ENCODE data around the gene NDUFS1.
"Not testable (repeated sequence)": the region's sequence is repeated elsewhere in the genome, so short reads cannot be mapped to it uniquely, and the experiment has no call there.

Gene NDUFS1

DNA sequence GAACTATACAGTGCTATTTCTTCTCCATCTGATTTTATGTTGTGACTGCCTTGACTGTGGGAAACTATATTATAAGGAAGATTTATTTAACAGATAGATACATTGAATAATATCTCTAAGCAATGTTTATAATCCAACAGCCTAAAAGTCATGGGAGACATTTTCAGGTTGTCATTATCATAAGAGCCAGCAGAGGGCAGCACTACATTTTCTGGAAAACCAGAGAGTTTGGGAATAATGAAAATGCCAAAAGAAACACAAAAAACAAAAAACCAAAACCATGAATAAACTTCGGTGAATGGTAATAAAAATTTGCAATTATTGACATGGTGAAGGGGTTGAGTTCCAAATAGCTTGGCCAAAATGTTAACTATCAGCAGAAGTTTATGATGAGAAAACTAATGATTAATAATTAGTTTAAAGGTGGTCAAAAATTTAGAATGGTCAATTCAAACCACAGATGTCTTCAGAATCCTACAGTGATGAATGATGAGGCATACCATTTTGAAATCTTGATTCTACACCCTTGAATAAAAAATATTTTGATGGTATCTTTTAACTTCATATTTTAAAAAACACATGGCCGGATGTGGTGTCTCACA, 5.1 kb upstream of the NDUFS1 start:
- no peak overlapping the region for H3K4me2 ChIP-seq
- H3K27me3 ChIP-seq (ENCODE audit: insufficient read depth, low read depth), result no peaks in the 10 kb centered on the region
- peaks cover 13% of the 10 kb centered on the region for H3K36me3 ChIP-seq (ENCODE audit: insufficient read depth)
- TF ChIP-seq, protein P1, sequence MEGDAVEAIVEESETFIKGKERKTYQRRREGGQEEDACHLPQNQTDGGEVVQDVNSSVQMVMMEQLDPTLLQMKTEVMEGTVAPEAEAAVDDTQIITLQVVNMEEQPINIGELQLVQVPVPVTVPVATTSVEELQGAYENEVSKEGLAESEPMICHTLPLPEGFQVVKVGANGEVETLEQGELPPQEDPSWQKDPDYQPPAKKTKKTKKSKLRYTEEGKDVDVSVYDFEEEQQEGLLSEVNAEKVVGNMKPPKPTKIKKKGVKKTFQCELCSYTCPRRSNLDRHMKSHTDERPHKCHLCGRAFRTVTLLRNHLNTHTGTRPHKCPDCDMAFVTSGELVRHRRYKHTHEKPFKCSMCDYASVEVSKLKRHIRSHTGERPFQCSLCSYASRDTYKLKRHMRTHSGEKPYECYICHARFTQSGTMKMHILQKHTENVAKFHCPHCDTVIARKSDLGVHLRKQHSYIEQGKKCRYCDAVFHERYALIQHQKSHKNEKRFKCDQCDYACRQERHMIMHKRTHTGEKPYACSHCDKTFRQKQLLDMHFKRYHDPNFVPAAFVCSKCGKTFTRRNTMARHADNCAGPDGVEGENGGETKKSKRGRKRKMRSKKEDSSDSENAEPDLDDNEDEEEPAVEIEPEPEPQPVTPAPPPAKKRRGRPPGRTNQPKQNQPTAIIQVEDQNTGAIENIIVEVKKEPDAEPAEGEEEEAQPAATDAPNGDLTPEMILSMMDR (conservative IDR thresholded peaks at IDR 0.05; ENCODE audit: low read depth, low read length), result peak; percentile 86
- peaks cover 4% of the 10 kb centered on the region; the same call in 1 of the 2 replicates for H4K20me1 ChIP-seq (ENCODE audit: insufficient read depth)
- H3K9ac ChIP-seq, result no peak overlapping the region
- no peak overlapping the region for H3K27ac ChIP-seq
- H3K79me2 ChIP-seq (ENCODE audit: insufficient read depth, low read depth), result peaks cover 33% of the 10 kb centered on the region
- peaks cover 33% of the 10 kb centered on the region for H3K4me1 ChIP-seq (ENCODE audit: low read depth, poor library complexity, severe bottlenecking)
- H3K4me3 ChIP-seq (IDR thresholded peaks at IDR 0.05; ENCODE audit: insufficient read depth, low read depth, low read length), result no peak overlapping the region
- no peak overlapping the region for H2AFZ ChIP-seq (ENCODE audit: low read depth)

DNA sequence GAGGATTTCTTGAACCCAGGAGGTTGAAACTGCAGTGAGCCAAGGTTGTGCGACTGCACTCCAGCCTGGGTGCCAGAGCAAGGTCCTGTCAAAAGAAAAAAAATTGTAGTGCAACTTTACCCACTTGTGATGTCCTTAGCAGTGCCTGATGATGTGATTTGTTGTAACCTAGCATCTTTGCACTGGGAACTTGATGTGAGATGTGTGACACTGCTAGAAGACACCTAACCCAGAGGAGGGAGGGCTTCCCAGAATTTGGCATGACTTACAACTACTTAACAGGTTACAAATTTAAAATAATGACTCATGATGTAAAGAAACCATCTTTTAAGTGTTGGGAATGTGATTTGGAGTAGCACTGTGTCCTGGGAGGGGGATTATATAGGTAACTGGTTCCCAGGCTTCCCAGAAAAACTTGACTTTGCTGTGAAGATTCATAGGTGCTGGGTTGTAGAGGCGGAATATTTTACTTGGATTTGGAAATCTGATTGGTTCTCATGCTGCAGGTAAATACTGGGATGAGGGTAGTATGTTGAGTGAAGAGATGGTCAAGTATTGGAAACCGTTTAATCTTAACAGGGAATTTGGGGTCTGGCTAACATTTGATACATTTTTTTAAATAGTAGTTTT, 4.1 kb upstream of the NDUFS1 start:
- peaks cover 33% of the 10 kb centered on the region for H3K4me1 ChIP-seq (ENCODE audit: low read depth, poor library complexity, severe bottlenecking)
- peak overlapping the region; percentile 77; the same call in 1 of the 2 replicates for H3K4me2 ChIP-seq
- no peak overlapping the region for H2AFZ ChIP-seq (ENCODE audit: low read depth)
- H3K4me3 ChIP-seq (IDR thresholded peaks at IDR 0.05; ENCODE audit: insufficient read depth, low read depth, low read length), result no peak overlapping the region
- TF ChIP-seq, protein P1 (conservative IDR thresholded peaks at IDR 0.05; ENCODE audit: low read depth, low read length), result no peak
- peaks cover 42% of the 10 kb centered on the region for H3K79me2 ChIP-seq (ENCODE audit: insufficient read depth, low read depth)
- H3K36me3 ChIP-seq (ENCODE audit: insufficient read depth), result peaks cover 13% of the 10 kb centered on the region
- peaks cover 4% of the 10 kb centered on the region; the same call in 1 of the 2 replicates for H4K20me1 ChIP-seq (ENCODE audit: insufficient read depth)
- no peaks in the 10 kb centered on the region for H3K27me3 ChIP-seq (ENCODE audit: insufficient read depth, low read depth)
- peak overlapping the region; percentile 32; the same call in 1 of the 2 replicates for H3K27ac ChIP-seq
- H3K9ac ChIP-seq, result no peak overlapping the region

- Histone ChIP-seq H3K79me2 (ENCODE audit: insufficient read depth, low read depth) (peaks cover 52% of the 10 kb centered on the region), H3K36me3 (ENCODE audit: insufficient read depth) (peaks cover 13% of the 10 kb centered on the region), H3K4me2 (peak overlapping the region; percentile 77; the same call in 1 of the 2 replicates), H3K4me1 (ENCODE audit: low read depth, poor library complexity, severe bottlenecking) (peaks cover 37% of the 10 kb centered on the region), H3K27ac (peak overlapping the region; percentile 32; the same call in 1 of the 2 replicates)
- H3K27me3 ChIP-seq (ENCODE audit: insufficient read depth, low read depth); H4K20me1 ChIP-seq (ENCODE audit: insufficient read depth); H2AFZ ChIP-seq (ENCODE audit: low read depth); H3K4me3 ChIP-seq (IDR thresholded peaks at IDR 0.05; ENCODE audit: insufficient read depth, low read depth, low read length); H3K9ac ChIP-seq: not testable (repeated sequence)
Measured at GRCh38 chr2:206162401-206162800, 3.2 kb upstream of the NDUFS1 start.

DNA sequence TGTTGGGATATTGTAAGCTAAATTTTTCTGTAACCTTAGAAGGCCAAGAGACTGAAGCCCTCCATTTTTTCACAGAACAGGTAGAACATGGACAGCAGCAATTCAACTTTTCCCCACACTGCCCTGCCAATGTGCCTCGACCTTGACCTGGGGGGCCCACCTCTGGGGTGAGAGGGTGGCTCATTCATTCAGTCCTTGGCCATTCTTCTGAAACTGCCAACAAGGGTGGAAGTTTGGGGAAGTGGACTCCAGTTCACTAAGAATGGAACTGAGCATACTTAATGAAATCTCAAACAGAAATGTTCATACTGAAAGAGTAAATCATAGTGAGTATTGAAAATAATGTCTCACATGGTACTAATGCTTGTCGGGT, 1.5 kb upstream of the NDUFS1 start:
- peak overlapping the region; percentile 91 for H3K27ac ChIP-seq
- no peak overlapping the region for H3K4me3 ChIP-seq (IDR thresholded peaks at IDR 0.05; ENCODE audit: insufficient read depth, low read depth, low read length)
- H4K20me1 ChIP-seq (ENCODE audit: insufficient read depth), result peaks cover 4% of the 10 kb centered on the region; the same call in 1 of the 2 replicates
- H3K79me2 ChIP-seq (ENCODE audit: insufficient read depth, low read depth), result peaks cover 68% of the 10 kb centered on the region
- H3K9ac ChIP-seq, result peak overlapping the region; percentile 97
- TF ChIP-seq, protein P1 (conservative IDR thresholded peaks at IDR 0.05; ENCODE audit: low read depth, low read length), result no peak
- peaks cover 13% of the 10 kb centered on the region for H3K36me3 ChIP-seq (ENCODE audit: insufficient read depth)
- no peaks in the 10 kb centered on the region for H3K27me3 ChIP-seq (ENCODE audit: insufficient read depth, low read depth)
- H3K4me1 ChIP-seq (ENCODE audit: low read depth, poor library complexity, severe bottlenecking), result peaks cover 46% of the 10 kb centered on the region
- H3K4me2 ChIP-seq, result peak overlapping the region; percentile 77
- no peak overlapping the region for H2AFZ ChIP-seq (ENCODE audit: low read depth)
